CD4-positive, alpha-beta T cell (primary cell): ENCODE measurements around the gene ZNF574. TPM values are rescaled to one million over a fixed set of nuclear protein-coding genes. Genes with fewer than 3 reads are reported as not detected.

ENCODE experiments used
- ATAC-seq: fragments of 200-7000 bp; cut with Tn5 transposase; one replicate; pipeline ENCODE4 v1.10.0; 2022; ENCODE audit warnings: mild to moderate bottlenecking; ENCODE audit not compliant: poor library complexity
- CTCF ChIA-PET: fragments of 350-600 bp; sonication (Branson Sonifier 250); formaldehyde crosslinking; loops from one replicate; lab custom pipeline; 2021; ENCODE audit warnings: antibody characterized with exemption, inconsistent platforms; lab: Charles Lee
- POLR2A ChIA-PET: fragments of 350-600 bp; sonication (Branson Sonifier 250); formaldehyde crosslinking; loops from one replicate; lab custom pipeline; 2021; ENCODE audit warnings: antibody characterized with exemption, inconsistent platforms; lab: Charles Lee
- DNase-seq, 14 experiments: peaks; one replicate each; pipeline ENCODE4 v3.0.0-alpha.2; 2013 to 2020; ENCODE audit warnings: mixed read lengths in 2 of 14
- H3K27ac ChIP-seq, 2 donors: one replicate each; pipeline versions ENCODE4 v1.5.1 to v1.7.0; 2013; ENCODE audit warnings: low read length in 2 of 2, low read depth in 1 of 2, mild to moderate bottlenecking in 1 of 2
- H3K27me3 ChIP-seq, 2 experiments: 1 replicate in 1 of 2; 2 replicates in 1 of 2; pipeline versions ENCODE4 v1.6.1 to v1.7.0; 2013; ENCODE audit warnings: low read length in 2 of 2, control low read depth in 1 of 2, mild to moderate bottlenecking in 1 of 2, moderate library complexity in 1 of 2; ENCODE audit not compliant: insufficient read depth in 2 of 2, control insufficient read depth in 1 of 2
- H3K36me3 ChIP-seq: one replicate; pipeline ENCODE4 v1.6.1; 2013; ENCODE audit warnings: low read length, control low read depth; ENCODE audit not compliant: insufficient read depth
- H3K4me1 ChIP-seq: one replicate; pipeline ENCODE4 v1.6.1; 2013; ENCODE audit warnings: low read length, control low read depth; ENCODE audit not compliant: insufficient read depth
- H3K4me3 ChIP-seq: one replicate; pipeline ENCODE4 v1.5.1; 2013; ENCODE audit warnings: mild to moderate bottlenecking, low read length, moderate library complexity
- H3K9me3 ChIP-seq, 2 experiments: 1 replicate in 1 of 2; 2 replicates in 1 of 2; pipeline versions ENCODE4 v1.6.1 to v1.7.0; 2013; ENCODE audit warnings: low read length in 2 of 2, mild to moderate bottlenecking in 2 of 2, control low read depth in 1 of 2, moderate library complexity in 1 of 2; ENCODE audit not compliant: control insufficient read depth in 1 of 2, insufficient read depth in 1 of 2
- H3K27ac Mint-ChIP-seq: one replicate; pipeline ENCODE4 v1.8.0; 2020; ENCODE audit warnings: mixed read lengths
- H3K27me3 Mint-ChIP-seq: one replicate; pipeline ENCODE4 v1.8.0; 2021; ENCODE audit warnings: mixed read lengths
- H3K36me3 Mint-ChIP-seq: one replicate; pipeline ENCODE4 v1.8.0; 2021; ENCODE audit warnings: low read depth, mixed read lengths
- H3K4me1 Mint-ChIP-seq: one replicate; pipeline ENCODE4 v1.8.0; 2021; ENCODE audit warnings: low read depth, mixed read lengths
- H3K4me3 Mint-ChIP-seq: one replicate; pipeline ENCODE4 v1.8.0; 2020; ENCODE audit warnings: mild to moderate bottlenecking, mixed read lengths
- H3K9me3 Mint-ChIP-seq: one replicate; pipeline ENCODE4 v1.8.0; 2020; ENCODE audit warnings: mixed read lengths
- CTCF ChIP-seq: fragments of 200-600 bp; IDR thresholded peaks from one replicate; pipeline ENCODE4 v1.8.0; 2022; ENCODE audit warnings: antibody characterized with exemption, mild to moderate bottlenecking
- intact Hi-C, 2 experiments: fragments of 100-400 bp; cut with DNase I in 1 of 2; cut with micrococcal nuclease in 1 of 2; formaldehyde crosslinking; loops; one replicate each; pipeline versions ENCODE4 v1.15.1 to v1.9.0; 2023 to 2025; cut with DNase I, micrococcal nuclease
- total RNA-seq, 174 experiments: library from RNA in 2 of 174; stranded (reverse) in 2 of 174; gene quantifications; one replicate each; pipeline ENCODE4 v1.2.3 and lab custom pipeline; 2021 to 2026

Gene ZNF574
- total RNA-seq, 2 experiments from 2014 or later = 21.5 to 24.0 TPM

- H3K4me1 Mint-ChIP-seq = peaks cover 41% of the 10 kb centered on the region
- ChIA-PET POLR2A (interaction anchor here (0.6 kb wide), 1 partner anchor 115 kb away, joined by 4 read pairs; no protein-coding TSS in a partner anchor), CTCF (no interaction called here)
- Histone ChIP-seq H3K4me3 (no peak overlapping the region), H3K36me3 (peaks cover 39% of the 10 kb centered on the region), H3K4me1 (peaks cover 29% of the 10 kb centered on the region), H3K27me3 (no peaks in the 10 kb centered on the region), H3K9me3 (no peaks in the 10 kb centered on the region), H3K27ac (peak overlapping the region; percentile 9 to 16)
- no peaks in the 10 kb centered on the region for H3K27me3 Mint-ChIP-seq
- intact Hi-C loops = loop anchor here (5.0 kb wide), 2 partner anchors 116 to 716 kb away; partner anchors contain the start of gene B9D2 (in 1 of the 2)
- no peak for TF ChIP-seq CTCF
- peak overlapping the region; percentile 99 for H3K27ac Mint-ChIP-seq
- ATAC-seq (no peak), DNase-seq (no peak)
- H3K4me3 Mint-ChIP-seq = peak overlapping the region; percentile 89
- no peaks in the 10 kb centered on the region for H3K9me3 Mint-ChIP-seq
- peaks cover 60% of the 10 kb centered on the region for H3K36me3 Mint-ChIP-seq
These were observed 2.1 kb downstream of the ZNF574 start for GRCh38 chr19:42078058-42078457.

- ChIA-PET CTCF (no interaction called here), POLR2A (interaction anchor here (0.5 to 0.6 kb wide), 2 partner anchors 11 to 115 kb away, joined by 4 read pairs; no protein-coding TSS in a partner anchor)
- ATAC-seq (no peak), DNase-seq (peak in 1 of 14 experiments; percentile 25)
- intact Hi-C loops = loop anchor here (5.0 kb wide), 2 partner anchors 116 to 716 kb away; partner anchors contain the start of gene B9D2 (in 1 of the 2)
- no peaks in the 10 kb centered on the region for H3K9me3 ChIP-seq
- Mint-ChIP-seq H3K4me3 (peak overlapping the region; percentile 89), H3K27me3 (no peaks in the 10 kb centered on the region), H3K27ac (peak overlapping the region; percentile 99), H3K4me1 (peaks cover 41% of the 10 kb centered on the region), H3K36me3 (peaks cover 61% of the 10 kb centered on the region), H3K9me3 (no peaks in the 10 kb centered on the region)
- no peak for TF ChIP-seq CTCF
- H3K27ac ChIP-seq = no peak overlapping the region
- H3K27me3 ChIP-seq = no peaks in the 10 kb centered on the region
- H3K36me3 ChIP-seq = peaks cover 39% of the 10 kb centered on the region
- H3K4me1 ChIP-seq = peaks cover 29% of the 10 kb centered on the region
- H3K4me3 ChIP-seq = no peak overlapping the region
These were observed 2.7 kb downstream of the ZNF574 start for GRCh38 chr19:42078538-42079275.

- DNase-seq = no peak
- peaks cover 64% of the 10 kb centered on the region for H3K36me3 Mint-ChIP-seq
- Histone ChIP-seq H3K27ac (no peak overlapping the region), H3K36me3 (peaks cover 39% of the 10 kb centered on the region), H3K4me3 (no peak overlapping the region), H3K4me1 (peaks cover 29% of the 10 kb centered on the region), H3K27me3 (no peaks in the 10 kb centered on the region), H3K9me3 (no peaks in the 10 kb centered on the region)
- CTCF ChIA-PET = no interaction called here
- no peak overlapping the region for H3K27ac Mint-ChIP-seq
- H3K4me1 Mint-ChIP-seq = peaks cover 41% of the 10 kb centered on the region
- H3K4me3 Mint-ChIP-seq = no peak overlapping the region
- H3K27me3 Mint-ChIP-seq = no peaks in the 10 kb centered on the region
- H3K9me3 Mint-ChIP-seq = no peaks in the 10 kb centered on the region
- POLR2A ChIA-PET = no interaction called here
- no peak for ATAC-seq
- TF ChIP-seq CTCF = no peak
- intact Hi-C loops = loop anchor here (5.0 kb wide), 2 partner anchors 117 to 717 kb away; partner anchors contain the start of gene B9D2 (in 1 of the 2)
These were observed 3.3 kb downstream of the ZNF574 start for GRCh38 chr19:42079276-42079669.
